Fibroblast of skin of right quadriceps (primary cell): Measurements from ENCODE around the gene IRF2.
A peak's percentile ranks its signal among the peaks of the same experiment; 100 is the strongest.

Experiments used
- DNase-seq: peaks from one replicate; pipeline ENCODE4 v3.0.0-alpha.2; 2013

IRF2 gene

DNA sequence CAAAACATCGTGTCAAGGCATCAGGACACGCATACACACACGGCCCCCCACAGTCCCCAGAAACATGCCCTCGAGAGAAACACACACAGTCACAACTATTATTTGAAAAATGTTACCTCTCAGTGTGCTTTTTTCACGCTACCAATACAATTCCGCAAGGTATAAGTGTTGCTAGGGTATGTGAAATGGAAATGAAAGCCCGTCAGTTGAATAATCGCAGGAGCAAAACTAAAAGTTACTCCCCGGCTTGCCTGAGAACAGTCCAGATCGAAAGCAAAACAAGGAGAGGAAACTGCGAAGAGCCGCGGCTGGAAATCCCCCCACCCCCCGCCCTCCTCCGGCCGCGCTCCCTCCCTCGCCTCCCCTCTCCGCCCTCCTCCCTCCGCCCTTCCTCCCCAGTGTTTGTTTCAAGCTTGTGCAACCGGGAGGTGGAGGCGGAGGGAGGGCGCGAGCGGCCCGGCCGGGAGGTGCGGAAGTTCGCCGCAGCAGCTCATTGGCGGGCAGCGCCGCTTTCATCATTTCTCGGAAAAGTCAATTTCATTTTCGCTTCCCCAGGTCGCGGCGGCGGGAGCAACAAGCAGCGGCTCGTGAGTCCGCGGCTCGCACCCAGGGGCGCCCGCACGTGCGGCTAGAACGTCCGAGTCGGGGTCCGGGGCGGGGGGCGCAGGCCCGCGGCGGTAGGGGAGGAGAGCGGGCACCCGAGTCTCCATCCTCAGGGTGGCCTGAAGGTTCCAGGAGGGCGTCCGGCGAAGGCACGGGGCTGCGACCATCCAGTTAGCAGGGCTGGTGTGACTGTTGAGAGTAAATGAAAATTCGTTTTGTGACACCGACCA lies at the start of gene IRF2:
IRF2 (minus strand) TSS at position 288 of the 833 bp plus-strand sequence. CDS start 45,486 bp downstream, outside the sequence.
- peak; percentile 98 for DNase-seq

- DNase-seq = no peak
These were observed 41.3 kb upstream of the IRF2 start for GRCh38 chr4:184515606-184516005.

DNA sequence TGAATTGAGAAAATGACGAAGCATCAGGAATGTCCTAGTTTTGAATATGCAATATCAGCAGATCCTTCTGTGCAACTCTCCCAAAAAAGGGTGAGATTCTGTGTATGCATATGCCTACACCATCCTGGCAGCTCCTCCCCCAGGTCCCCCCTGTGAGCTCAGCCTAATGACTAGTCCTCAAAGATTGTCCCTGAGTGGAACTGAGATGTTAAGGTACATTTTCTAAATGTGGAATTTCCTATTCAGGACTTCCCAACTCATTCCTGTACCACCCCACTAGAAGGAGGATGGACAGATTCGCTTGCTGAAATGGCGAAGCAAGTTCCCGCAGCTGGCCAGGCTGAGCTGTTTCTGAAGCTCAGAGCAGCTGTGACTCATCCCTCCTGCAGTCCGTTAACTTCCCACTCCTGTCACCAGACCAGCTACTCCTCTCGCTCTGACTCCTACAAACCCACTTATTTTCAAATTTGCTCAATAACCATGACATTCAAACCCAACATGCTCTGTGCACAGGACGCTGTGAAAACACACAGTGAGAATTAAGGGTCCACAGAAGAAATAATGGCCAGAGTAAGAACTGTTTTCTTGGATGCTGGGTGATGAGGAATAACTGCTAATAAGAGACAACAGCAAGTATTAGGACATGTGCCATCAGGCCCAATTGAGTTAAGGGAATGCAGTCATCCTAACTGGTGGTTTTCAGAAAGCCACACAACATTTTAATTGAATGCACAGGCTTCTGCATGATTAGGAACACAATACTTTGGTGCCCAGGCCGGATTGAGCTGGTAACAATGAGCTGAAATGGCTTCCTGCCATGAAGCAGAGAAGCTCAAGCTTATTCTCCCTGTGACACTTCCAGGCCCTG lies 40.0 kb upstream of the IRF2 start:
- peak; percentile 80 for DNase-seq

DNA sequence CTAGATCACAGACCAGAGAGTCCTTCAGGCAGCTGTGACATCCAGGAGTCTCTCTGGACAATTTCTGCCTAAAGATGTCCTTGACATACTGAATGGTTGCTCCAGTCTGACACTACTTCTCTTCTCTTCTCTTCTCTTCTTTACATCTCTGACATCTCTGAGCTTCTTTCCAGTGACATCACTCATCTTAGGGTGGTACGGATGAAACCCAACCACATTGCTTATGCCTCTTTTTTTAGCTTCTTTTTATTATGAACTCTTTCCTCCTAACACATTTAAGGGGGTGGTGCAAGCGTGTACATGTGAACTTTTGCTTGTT lies 39.4 kb upstream of the IRF2 start:
- no peak for DNase-seq

GRCh38 chr4:184511156-184511555 lies 36.8 kb upstream of the IRF2 start:
- no peak for DNase-seq

DNA sequence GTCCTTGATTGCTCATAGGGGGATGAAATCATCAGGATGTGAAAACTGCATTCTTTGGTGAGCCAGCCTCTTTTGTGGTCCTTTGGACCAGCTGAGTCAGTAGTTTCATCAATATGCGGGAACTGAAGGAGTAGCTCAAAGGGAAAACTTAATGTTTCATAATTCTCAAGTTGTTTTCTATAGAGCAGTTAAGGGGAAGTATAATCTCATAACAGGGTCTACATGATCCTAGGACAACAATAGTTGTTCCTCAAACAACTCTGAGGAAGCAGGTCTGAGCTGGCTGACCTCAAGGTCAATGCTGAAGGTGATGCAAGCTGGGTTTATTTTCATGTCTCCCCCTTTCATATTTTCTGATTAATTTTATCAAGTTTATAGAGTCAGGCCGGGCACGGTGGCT lies 36.1 kb upstream of the IRF2 start:
- DNase-seq = no peak

- DNase-seq = no peak
These were observed 32.3 kb upstream of the IRF2 start for GRCh38 chr4:184506527-184507121.

- DNase-seq = no peak
These were observed 30.0 kb upstream of the IRF2 start for GRCh38 chr4:184504385-184504784.

GRCh38 chr4:184503869-184504300 lies 29.5 kb upstream of the IRF2 start:
- DNase-seq = peak; percentile 47

DNA sequence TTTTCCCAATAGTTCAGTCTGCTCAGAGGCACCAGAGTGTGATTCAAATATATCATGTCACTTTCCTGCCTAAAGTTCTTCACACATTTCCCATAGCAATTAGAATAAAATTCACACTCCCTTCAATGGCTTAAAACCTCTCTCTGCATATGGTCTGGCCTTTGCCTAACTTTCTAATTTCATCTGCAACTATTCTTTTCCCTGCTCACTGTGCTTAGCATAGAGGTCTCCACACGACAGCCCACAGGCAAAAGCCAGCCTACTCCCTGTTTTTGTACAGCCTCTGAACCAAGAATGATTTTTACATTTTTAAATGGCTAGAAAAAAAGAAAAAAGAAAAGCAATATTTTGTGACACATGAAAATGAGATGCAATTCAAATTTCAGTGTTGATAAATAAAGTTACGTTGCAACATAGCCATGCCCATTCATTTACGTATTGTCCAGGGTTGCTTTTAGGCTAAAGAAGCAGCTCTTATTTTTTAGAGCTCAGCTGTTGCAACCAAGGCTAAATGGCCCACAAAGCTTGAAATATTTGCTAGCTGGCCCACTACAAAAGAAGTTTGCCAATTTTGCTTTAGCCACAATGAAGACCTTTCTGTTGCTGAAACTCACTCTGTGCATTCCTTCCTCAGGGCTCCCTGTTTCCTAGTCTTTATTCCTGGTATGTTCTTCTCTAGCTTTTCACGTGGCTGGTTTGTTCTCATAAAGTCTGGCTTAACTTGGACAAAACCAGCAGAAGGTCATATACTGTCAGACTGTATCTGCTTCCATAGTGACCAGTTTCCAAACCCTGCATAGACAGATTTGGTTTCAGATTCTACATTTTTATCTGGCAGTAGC lies 26.6 kb upstream of the IRF2 start:
- DNase-seq = no peak

DNA sequence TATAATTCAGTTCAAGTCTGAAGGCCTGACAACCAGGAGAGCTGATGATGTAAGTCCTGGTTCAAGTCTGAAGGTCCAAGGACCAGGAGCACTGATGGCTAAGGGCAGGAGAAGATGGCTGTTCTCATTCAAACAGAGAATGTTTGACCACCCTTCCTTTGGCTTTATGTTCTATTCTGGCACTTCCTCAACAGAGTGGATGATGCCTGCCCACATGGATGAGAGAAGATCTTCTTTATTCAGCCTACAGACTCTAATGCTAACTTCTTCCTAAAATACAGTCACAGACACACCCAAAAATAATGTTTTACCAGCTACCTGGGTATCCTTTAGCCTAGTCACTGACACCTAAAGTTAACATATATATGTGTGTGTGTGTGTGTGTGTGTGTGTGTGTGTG lies 25.6 kb upstream of the IRF2 start:
- DNase-seq = no peak

DNA sequence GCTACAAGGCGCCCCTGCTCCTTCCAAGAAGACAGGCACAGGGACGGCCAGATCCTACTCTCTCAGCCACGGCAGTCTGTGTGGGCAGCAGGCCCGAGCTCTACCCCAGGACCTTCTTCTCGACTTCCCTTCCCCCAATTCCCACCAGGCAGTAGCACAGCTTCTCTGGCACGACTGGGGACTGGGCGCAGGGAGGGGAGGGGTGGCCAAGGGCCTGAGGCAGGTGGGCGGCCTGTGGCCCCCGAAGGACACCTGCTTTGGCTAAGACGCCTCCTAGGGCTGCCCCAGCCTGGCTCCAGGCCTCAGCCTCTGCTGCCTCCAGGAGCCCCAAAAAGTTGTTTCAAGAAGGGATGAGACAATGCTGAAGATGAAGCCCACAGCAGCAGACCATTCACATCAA lies 24.2 kb upstream of the IRF2 start:
- DNase-seq = no peak

- DNase-seq = no peak
These were observed 15.4 kb upstream of the IRF2 start for GRCh38 chr4:184489771-184490170.

DNA sequence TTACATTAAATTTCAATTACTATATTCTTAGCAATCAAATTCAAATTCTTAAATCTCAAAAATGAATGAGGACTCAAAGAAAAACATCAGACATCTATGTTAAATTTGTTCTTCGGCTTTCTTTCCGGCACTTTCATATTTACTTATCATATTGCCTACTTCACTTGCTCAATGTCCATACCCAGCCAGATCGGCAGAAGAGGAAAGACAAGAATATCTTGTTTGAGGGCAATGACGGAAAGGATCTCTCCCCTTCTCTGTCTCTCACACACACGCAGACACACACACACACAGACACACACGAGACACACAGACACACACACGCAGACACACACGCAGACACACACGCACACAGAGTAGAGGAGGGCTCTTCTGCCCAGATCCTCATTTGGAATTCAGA lies 13.2 kb upstream of the IRF2 start:
- DNase-seq = no peak

- no peak for DNase-seq
These were observed 10.9 kb upstream of the IRF2 start for GRCh38 chr4:184485279-184485678.

DNA sequence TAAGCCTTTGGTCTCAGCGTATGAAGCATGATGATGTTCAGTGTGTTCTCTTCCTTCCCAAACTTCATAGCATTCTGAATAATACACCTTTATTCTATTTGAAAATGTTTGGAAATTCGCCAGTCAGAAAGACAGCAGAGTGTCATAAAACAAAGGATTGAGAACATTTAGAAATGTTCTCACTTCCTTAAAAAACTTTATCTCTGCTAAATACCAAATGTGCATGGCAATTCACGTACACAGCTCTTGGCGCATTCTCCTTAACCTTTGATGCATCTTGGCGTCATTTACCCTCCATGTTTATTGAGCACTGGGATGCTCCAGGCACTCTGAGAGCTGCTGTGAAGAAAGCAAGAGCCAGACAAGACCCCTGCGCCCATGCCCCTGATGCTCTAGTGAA lies 7.2 kb upstream of the IRF2 start:
- DNase-seq = no peak

GRCh38 chr4:184479516-184479950 lies 5.2 kb upstream of the IRF2 start:
- no peak for DNase-seq

GRCh38 chr4:184477201-184477999 lies 3.0 kb upstream of the IRF2 start:
- no peak for DNase-seq

DNA sequence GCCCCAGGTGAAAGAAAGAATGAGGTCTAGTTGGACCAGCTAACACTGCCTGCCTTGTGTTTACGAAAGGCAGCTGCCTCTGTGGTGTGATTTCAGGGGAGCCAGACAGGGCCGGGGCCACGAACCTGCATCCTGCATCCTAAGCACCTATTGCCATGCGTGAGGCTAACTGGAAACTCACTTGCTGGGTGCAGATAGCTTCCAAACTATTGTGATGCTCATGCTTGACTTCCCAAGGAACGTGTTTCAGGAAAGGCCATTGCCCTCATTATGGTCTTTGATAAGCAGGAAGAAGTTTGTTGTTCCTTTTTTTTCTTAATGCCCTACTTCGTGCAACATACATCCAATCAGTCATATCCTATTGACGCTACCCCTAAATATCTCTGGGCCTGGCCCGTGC lies 2.3 kb upstream of the IRF2 start:
- no peak for DNase-seq

DNA sequence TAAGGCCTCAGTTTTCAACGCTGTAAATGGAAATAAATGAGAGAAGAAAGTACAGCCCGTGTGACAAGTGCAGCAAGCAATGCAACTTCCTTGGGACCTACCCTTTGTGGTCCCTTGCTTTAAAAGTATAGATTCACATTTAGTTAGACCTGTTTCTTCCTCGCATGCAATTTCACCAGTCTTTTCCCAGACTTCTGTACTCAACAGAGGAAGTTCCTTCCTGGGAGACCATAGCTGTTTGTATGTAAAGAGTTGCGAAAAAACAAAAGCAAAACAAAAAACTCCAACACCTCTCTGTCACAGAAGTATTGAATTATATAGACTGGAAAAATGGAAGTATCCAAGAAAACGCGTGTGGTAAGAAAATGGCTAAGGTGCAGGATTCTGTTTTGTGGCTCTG lies 1.1 kb upstream of the IRF2 start:
- DNase-seq = no peak

GRCh38 chr4:184475096-184475461 lies 729 bp upstream of the IRF2 start:
- DNase-seq = peak; percentile 28
